HG03103 (cell line): ENCODE measurements around the gene HSD17B4.
"Not testable (repeated sequence)": the region's sequence is repeated elsewhere in the genome, so short reads cannot be mapped to it uniquely, and the experiment has no call there.

Experiments used
- ATAC-seq: cut with Tn5 transposase; IDR thresholded peaks from one replicate; pipeline ENCODE4 v1.9.1; 2021; ENCODE audit warnings: low read depth; ENCODE audit not compliant: unreplicated experiment

The HSD17B4 gene

DNA sequence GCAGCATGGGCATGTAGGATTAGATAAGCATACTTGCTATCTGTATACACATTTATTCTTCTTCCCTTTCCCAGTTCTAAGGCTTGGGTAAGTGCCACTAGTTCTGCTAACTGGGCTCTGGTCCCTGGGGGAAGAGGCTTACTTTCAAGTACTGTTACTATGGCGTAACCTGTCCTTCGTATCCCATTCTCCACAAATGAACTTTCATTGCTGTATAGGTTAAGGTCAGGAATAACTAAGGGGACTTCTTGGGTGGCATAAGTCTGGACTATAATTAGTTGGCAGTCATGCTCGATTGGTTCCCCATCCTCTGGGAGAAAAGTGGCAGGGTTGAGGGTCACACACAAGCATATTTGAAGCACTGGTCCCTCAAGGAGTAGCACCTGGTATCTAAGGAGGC, 23.7 kb upstream of the HSD17B4 start:
- ATAC-seq: not testable (repeated sequence)

DNA sequence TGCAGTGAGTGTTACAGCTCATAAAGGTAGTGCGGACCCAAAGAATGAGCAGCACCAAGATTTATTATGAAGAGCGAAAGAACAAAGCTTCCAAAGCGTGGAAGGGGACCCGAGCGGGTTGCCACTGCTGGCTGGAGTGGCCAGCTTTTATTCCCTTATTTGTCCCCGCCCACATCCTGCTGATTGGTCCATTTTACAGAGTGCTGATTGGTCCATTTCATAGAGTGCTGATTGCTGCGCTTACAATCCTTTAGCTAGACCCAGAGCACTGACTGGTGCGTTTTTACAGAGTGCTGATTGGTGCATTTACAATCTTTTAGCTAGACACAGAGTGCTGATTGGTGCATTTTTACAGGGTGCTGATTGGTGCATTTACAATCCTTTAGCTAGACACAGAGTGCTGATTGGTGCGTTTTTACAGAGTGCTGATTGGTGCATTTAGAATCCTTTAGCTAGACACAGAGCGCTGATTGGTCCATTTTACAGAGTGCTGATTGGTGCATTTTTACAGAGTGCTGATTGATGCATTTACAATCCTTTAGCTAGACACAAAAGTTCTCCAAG, 19.5 kb upstream of the HSD17B4 start:
- ATAC-seq: not testable (repeated sequence)

DNA sequence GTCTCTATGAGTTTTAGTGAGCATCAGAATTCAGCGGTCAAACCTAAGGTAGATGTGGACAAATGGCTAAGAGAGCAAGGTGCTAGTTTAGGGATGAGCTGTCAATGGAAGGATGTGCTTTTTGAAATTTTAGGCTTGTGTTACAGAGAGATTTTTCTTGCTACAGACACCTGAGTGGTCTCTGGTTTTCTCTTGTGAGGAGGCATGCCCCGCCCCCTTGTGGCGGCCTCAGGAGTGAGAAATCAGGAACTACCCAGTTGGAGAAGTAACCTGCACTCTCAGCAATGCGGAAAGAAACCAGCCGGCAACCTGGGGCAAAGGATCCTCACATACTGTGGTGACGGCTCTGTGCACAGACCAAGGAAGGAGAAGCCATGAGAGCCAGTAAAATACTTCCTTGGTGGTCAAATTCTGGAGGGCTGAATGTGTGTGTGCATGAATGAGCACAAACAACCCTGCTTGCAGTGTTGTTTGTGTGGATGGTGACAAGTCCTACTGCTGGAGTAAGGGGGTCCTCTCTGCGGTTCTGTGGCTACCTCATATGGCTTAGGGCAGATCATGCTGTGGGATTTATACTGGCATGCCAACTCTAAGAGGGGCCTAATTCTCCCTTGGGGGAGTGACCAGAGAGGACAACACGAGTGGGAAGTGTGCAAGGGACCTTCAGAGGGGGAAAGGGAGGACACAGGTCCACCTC, 16.7 kb upstream of the HSD17B4 start:
- peak; percentile 90 for ATAC-seq

DNA sequence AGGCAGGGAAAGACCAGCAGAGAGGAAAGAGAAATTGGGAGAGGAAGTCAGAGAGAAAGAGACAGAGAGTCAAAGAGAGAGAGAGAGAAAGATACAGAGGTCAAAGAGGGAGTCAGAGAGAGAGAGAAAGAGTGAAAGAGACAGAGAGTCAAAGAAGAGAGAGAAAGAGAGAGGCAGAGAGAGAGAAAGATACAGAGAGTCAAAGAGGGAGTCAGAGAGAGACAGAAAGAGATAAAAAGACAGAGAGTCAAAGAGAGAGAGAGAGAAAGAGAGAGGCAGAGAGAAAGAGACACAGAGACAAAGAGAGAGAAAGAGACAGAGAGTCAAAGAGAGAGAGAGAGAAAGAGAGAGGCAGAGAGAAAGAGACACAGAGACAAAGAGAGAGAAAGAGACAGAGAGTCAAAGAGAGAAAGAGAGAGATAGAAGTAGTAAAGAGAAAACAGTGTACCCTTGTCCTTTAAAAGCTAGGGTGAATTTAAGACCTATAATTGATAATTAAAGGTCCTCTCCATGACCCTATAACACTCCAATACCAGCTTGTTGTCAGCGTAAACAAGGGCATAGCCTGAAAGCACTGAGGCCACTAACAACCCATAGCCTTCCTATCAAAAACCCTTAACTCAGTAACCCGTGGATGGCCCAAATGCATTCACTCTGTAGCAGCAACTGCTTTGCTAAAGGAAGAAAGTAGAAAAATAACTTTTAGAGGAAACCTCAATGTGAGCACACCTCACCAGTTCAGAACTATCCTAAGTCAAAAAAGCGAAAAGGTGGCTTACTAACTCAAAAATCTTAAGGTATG, 14.3 kb upstream of the HSD17B4 start:
- ATAC-seq: not testable (repeated sequence)

DNA sequence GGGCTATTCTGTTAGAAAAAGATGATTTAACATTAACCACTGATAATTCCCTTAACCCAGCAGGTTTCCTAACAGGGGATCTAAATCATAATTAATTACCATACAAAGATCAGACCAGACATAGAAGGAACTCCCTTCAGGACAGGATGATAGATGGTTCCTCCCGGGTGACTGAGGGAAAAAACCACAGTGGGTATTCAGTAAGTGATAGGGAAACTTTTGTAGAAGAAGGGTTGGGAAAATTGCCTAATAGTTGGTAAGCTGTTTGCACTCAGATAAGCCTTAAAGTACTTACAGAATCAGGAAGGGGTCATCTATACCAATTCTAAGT, 13.7 kb upstream of the HSD17B4 start:
- not testable (repeated sequence) for ATAC-seq

DNA sequence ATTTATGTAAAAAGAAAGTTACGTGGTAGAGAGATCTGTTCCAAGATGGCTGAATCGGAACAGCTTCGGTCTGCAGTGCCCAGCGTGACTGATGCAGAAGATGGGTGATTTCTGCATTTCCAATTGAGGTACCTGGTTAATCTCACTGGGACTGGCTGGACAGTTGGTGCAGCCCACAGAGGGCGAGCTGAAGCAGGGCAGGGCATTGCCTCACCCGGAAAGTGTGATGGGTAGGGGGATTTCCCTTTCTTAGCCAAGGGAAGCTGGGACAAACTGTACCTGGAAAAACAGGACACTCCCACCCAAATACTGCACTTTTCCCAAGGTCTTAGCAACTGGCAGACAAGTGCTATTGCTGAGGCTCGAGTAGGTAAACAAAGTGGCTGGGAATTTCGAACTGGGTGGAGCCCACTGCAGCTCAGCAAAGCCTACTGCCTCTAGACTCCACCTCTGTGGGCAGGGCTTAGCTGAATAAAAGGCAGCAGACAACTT, 13.1 kb upstream of the HSD17B4 start:
- peak; percentile 44 for ATAC-seq

DNA sequence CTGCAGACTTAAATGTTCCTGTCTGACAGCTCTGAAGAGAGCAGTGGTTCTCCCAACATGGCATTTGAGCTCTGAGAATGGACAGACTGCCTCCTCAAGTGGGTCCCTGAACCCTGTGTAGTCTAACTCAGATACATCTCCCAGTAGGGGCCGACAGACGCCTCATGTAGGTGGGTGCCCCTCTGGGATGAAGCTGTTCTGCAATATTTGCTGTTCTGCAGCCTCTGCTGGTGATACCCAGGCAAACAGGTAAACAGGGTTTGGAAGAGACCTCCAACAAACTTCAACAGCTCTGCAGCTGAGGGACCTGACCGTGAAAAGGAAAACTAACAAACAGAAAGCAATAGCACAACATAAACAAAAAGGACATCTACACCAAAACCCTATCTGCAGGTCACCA, 12.7 kb upstream of the HSD17B4 start:
- not testable (repeated sequence) for ATAC-seq

DNA sequence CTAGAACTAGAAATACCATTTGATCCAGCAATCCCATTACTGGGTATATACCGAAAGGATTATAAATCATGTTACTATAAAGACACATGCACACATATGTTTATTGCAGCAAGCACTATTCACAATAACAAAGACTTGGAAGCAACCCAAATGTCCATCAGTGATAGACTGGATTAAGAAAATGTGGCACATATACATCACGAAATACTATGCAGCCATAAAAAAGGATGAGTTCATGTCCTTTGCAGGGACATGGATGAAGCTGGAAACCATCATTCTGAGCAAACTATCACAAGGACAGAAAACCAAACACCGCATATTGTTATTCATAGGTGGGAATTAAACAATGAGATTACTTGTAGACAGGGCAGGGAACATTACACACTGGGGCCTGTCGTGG, 7.7 kb upstream of the HSD17B4 start:
- not testable (repeated sequence) for ATAC-seq

DNA sequence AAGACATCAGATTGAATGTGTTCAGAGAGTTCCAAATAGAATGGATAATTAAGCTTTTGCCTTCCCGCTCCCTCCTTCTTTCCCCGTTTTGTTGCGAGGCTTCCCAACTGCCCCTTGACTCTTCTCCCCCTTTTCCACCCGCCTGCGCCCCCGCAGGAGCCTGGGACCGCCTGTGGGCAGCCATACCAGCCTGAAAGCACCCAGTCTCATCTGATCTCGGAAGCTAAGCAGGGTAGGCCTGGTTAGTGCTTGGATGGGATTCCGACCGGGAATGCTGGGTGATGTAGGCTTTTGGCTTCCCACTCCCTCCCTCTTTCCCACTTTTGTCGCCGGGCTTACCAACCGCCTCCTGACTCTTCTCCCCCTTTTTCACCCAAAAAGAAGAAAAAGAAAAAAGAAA, 6.8 kb upstream of the HSD17B4 start:
- ATAC-seq: no peak

DNA sequence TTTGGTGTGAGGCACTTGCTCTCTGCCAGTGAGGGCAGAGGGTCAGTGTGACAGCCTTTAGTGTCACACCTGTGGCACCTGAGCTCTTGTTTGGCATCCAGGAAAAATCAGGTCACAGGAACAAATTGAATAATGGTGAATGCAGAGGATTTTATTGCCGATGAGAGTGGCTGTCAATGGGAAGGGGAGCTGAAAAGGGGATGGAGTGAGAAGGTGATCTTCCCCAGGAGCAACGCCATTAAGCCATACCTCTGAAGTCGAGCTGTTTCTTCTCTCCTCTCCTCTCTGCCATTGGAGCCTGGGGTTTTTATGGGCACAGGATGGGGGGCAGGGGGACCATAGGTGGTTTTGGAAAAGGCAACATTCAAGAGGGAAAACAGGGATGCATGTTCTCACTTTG, 2.4 kb upstream of the HSD17B4 start:
- no peak for ATAC-seq

DNA sequence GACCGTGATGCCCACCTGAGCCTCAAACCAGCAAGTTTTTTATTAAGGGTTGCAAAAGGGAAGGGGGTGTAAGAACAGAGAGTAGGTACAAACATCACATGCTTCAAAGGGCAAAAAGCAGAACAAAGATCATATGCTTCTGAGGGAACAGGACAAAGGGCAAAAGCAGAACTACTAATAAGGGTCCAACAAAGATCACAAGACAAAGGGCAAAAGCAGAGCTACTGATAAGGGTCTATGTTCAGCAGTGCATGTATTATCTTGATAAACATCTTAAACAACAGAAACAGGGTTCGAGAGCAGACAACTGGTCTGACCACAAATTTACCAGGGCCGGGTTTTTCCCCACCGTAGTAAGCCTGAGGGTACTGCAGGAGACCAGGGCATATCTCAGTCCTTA, 1.7 kb upstream of the HSD17B4 start:
- not testable (repeated sequence) for ATAC-seq

DNA sequence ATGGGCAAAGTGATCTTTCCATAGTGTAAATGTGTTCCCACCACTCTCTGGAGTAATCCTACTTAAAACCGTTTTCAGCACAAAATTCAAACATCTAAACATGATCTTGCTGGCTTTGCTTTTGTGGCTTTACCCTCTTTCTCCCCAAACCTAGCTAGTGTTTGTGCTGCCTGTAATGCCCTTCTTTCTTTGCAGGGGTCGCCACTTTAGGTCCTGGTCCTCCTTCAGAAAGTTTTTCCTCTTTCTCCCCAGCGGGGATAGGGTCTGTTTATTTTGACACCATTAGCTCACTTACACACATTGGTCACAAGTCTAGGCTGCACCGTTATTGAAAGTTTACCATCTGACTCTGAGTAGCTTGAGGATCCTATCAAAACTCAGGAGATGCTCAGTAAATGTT, 736 bp upstream of the HSD17B4 start:
- ATAC-seq: no peak

DNA sequence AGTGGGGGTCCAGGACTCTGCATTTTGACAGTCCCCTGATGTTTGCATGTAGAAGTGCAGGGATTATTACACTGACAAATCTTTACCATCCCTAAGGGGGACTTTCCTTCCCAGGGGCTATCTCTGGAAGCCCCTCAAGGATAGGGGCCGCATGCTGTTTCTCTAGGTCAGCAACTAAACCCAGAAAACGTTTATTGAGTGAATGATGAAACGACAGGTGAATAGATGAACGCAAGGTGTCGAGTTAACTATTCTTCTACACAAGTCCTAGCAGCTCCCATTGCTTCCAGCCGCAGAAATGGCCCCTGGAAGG, 281 bp upstream of the HSD17B4 start:
- ATAC-seq: no peak

DNA sequence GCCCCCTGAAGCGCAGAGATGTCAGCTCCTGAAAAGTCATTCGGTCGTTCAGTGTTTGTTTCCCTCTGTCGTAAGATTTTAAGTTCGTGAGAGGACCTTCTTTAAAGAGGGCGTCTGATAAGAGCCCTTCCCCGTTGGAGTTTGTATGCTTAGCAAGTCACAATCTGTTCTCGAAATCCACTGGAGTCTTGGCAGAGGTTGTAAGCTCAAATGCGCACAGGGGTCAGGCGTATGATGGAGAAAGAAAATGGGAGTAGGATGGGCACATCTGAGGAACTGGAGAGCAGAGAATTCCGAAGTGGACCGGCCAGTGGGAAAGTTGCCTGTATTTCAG, 710 bp downstream of the HSD17B4 start:
- ATAC-seq: peak; percentile 11

DNA sequence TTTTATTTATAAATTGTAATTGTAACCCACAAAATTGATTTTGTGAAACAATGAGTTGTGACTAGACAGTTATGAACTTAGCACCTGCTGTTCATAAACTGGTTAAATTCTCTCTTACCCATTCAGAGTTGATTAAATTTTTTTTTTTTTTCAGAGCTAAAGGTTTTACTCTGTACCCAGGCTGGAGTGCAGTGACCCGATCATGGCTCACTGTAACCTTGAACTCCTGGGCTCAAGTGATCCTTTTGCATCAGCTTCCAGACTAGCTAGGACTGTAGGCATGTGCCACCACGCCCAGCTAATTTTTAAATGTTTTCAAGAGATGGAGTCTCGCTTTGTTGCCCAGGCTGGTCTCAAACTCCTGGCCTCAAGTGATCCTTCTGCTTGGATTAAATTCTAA, 1.9 kb downstream of the HSD17B4 start:
- ATAC-seq: no peak

DNA sequence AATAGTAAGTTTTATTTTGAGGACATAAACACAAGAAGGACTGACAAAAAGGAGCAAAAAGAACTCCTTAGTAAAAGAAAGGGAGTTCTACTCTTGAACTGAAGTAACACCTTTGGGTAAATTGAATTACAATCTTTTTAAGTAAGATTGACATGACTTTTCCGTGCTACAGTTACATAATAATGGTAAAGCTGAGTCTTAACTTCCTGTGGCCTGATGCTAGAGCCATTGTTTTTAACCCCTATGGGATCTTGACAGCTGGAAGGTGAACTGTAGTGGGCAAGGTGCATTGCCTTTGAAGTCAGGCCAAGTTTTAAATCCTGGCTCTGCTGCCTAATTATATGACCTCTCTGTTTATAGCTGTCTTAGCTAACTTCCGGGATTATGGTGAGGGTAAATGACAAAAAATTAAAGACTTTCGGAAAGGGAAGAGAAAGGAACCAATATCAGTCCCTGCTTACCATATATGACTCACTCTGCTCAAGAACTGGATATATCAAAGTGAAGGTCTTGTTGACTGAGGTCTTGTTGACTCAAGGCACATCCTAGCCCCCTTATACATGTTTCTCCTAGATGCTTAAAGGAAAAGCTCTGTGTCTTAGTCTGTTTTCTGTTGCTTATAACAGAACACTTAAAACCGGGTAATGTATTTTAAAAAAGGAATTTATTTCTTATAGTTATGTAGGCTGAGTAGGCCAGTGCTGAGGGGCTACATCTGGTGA, 6.8 kb downstream of the HSD17B4 start:
- ATAC-seq: no peak

DNA sequence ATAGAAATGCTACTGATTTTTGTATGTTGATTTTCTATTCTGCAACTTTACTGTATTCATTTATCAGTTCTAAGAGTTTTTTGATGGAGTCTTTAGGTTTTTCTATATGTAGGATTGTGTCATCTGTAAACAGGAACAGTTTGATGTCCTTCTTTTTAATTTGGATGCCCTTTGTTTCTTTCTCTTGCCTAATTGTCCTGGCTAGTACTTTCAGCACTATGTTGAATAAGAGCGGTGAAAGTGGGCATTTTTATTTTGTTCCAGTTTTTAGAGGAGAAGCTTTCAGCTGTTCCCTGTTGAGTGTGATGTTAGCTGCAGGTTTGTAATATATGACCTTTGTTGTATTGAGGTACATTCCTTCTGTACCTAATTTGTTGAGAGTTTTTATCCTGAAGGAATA, 13.3 kb downstream of the HSD17B4 start:
- ATAC-seq: no peak

DNA sequence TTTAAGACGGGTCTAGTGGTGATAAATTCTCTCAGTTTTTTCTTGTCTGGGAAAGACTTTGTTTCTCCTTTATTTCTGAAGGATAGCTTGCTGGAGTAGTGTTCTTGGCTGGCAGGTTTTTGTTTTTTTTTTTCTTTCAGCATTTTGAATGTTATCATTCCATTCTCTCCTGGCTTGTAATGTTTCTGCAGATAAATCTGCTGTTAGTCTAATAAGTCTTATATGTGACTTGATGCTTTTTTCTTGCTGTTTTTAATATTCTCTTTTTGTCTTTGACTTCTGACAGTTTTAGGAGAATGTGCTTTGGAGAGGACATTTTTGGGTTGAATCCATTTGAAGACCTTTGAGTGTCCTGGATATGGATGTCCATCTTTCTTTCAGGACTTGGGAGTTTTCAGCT, 16.0 kb downstream of the HSD17B4 start:
- no peak for ATAC-seq

DNA sequence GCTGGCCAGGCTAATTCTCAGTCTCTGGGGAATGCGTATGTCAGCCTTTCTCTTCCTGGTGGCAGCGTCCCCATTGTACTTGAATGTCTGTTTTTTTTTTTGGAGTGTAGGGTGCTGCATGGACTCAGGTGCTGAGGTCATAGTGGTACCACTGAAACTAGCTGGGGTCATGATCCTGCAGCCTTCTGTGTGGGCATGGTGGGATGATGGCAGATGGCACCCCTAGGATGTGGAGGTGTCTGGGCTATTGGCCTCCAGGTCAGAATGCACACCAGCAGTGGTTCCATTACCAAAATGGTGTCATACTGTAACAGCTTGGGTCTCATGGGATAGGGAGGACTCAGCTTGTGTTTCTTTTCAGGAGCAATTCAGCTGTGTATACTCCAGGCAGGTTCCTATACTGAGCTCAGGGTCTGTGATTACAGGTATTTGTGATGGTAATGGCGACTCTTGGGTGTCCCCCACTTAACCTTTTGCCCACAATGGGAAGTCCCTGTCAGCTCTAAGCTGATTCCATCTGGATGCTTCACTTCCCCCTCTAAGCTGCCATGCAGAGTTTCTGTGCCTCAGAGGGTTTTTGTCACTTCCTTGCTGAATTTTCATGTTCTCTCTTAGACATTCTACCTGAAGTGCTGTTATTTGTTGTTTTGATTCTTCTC, 17.9 kb downstream of the HSD17B4 start:
- ATAC-seq: peak; percentile 60

DNA sequence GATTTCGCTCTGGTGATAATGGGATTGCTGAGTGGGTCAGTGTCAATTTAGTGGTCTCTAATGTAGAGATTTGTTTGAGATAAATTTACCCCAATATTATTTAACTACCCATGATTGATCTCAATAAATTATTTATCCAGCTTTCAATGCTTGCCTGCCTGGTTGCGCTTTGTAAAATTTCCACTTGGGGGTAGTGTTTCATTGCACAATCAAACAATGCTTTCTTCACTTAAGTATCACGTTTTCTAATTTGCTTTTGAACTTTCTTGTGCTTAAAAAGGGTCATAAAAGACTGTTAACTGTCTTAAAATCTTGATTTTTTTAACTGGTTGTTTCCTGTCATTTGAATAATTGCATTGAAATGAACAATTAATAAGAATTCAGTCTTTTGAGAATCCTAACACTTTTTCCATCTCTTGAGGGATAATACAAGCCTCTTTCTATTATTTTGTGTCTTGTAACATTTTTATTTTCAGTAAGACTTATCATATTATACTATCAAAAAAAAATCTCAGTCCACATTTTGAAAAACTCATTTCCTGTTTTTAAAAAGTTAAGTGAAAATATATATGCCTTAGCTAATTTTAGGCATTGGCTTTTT, 18.7 kb downstream of the HSD17B4 start:
- ATAC-seq: peak; percentile 43
